Aorta (tissue), 5 donors: ENCODE data around the gene C1orf174. TPM values are rescaled to one million over a fixed set of nuclear protein-coding genes. Genes with fewer than 3 reads are reported as not detected.
A peak's percentile ranks its signal among the peaks of the same experiment; 100 is the strongest.

Experiments used
- ATAC-seq: fragments of 200-7000 bp; cut with Tn5 transposase; one replicate; pipeline ENCODE4 v1.9.1; 2022; ENCODE audit warnings: moderate library complexity; ENCODE audit not compliant: low FRiP score
- DNase-seq, 2 donors: peaks; one replicate each; pipeline ENCODE4 v3.0.0-alpha.2; 2020
- H3K27ac ChIP-seq, 2 donors: one replicate each; pipeline ENCODE4 v1.5.1; 2013; ENCODE audit warnings: low read length in 2 of 2, mild to moderate bottlenecking in 2 of 2, moderate library complexity in 2 of 2, control low read depth in 1 of 2, inconsistent platforms in 1 of 2, low read depth in 1 of 2
- H3K27me3 ChIP-seq, 2 donors: one replicate each; pipeline ENCODE4 v1.6.1; 2013; ENCODE audit warnings: control low read depth in 1 of 2, low read length in 1 of 2, mild to moderate bottlenecking in 1 of 2, moderate library complexity in 1 of 2; ENCODE audit not compliant: insufficient read depth in 2 of 2, control insufficient read depth in 1 of 2
- H3K36me3 ChIP-seq, 2 donors: one replicate each; pipeline ENCODE4 v1.6.1; 2013; ENCODE audit warnings: control low read depth in 1 of 2, low read length in 1 of 2, mild to moderate bottlenecking in 1 of 2; ENCODE audit not compliant: insufficient read depth in 2 of 2, control insufficient read depth in 1 of 2
- H3K4me1 ChIP-seq, 2 donors: one replicate each; pipeline ENCODE4 v1.6.1; 2013; ENCODE audit warnings: low read length in 2 of 2, control low read depth in 1 of 2, mild to moderate bottlenecking in 1 of 2, moderate library complexity in 1 of 2; ENCODE audit not compliant: insufficient read depth in 2 of 2, control insufficient read depth in 1 of 2
- H3K4me3 ChIP-seq, 2 donors: one replicate each; pipeline ENCODE4 v1.5.1; 2013; ENCODE audit warnings: low read length in 2 of 2, control low read depth in 1 of 2, mild to moderate bottlenecking in 1 of 2
- H3K9me3 ChIP-seq: one replicate; pipeline ENCODE4 v1.6.1; 2013; ENCODE audit warnings: mild to moderate bottlenecking, low read length; ENCODE audit not compliant: control insufficient read depth
- WGBS, 2 donors: extraction: QIAGEN DNeasy Blood & Tissue Kit; methylation state at CpG; one replicate each; pipeline ENCODE4 v1.1.7; 2013; 5-methylcytosine and 5-hydroxymethylcytosine counted together
- intact Hi-C, 2 donors: fragments of 100-400 bp; cut with DNase I; formaldehyde crosslinking; loops; one replicate each; pipeline versions ENCODE4 v1.14.2 to v1.15.0; 2022
- polyA plus RNA-seq, 2 donors: library from polyadenylated mRNA; stranded (reverse); fragments of 200-250 nt; gene quantifications; one replicate each; pipeline ENCODE4 v1.2.3, GENCODE V29; 2013
- total RNA-seq, 2 donors: library from RNA; stranded (reverse); fragmentation: NEBNext Ultra II Directional; extraction: Animal tissue kit (Norgen Biotek cat#: 25700); gene quantifications; one replicate each; pipeline ENCODE4 v1.2.1, GENCODE V29; 2021
- donor health status: healthy with polysubstance abuse.
- donor health status: Bipolar disorder and iron deficiency.
- donor health status: DM: no; HTN: no; CAD: no.
- donor health status: DM: no; HTN: no; CAD: no.
- donor health status: DM: yes; HTN: yes; CAD: no.

Gene C1orf174
- total and polyA plus RNA-seq, 4 donors = 12.6 to 19.8 (median 16.1) TPM

DNA sequence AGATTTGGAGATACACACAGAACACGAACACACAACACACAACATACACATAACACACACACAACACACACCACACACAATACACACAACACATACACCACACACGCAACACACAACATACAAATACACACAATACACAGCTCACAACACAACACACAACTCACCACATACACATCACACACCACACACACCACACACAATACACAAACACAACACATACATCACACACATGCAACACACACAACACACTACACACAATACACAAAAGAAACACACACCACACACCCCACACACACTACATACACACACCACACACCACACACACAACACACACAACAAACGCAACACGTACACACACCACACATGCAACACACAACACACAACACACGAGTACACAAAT is 29.1 kb upstream of the C1orf174 start:
- Histone ChIP-seq H3K36me3 (no peaks in the 10 kb centered on the region), H3K27me3 (no peaks in the 10 kb centered on the region), H3K4me1 (no peaks in the 10 kb centered on the region), H3K9me3 (no peaks in the 10 kb centered on the region), H3K4me3 (no peak overlapping the region), H3K27ac (no peak overlapping the region)
- 82% methylated on average over 5 of the region's 5 CpGs for WGBS, 2 donors
- no peak for ATAC-seq
- no peak for DNase-seq
- intact Hi-C loops = no loop called here

DNA sequence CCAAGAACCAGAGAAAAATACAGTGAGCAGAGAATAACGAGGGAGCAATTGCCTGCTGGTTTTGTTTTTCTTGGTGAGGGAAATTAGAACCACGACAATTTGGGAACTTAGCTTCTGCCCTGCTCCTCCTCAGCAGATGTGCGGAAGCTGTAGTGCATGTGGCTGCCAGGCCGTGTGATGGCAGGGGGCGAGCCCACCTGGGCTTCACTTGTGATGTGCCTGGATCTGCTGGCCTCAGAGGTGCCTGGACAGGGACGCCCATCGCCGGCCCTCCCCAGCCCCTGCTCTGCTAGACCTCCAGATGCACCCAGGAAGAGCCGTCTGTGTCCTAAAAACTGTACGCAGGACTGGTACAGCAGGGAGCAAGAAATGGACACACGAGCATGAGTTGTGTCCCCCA is 28.5 kb upstream of the C1orf174 start:
- H3K4me3 ChIP-seq = no peak overlapping the region
- ATAC-seq = no peak
- H3K4me1 ChIP-seq = no peaks in the 10 kb centered on the region
- intact Hi-C loops = no loop called here
- H3K27me3 ChIP-seq = no peaks in the 10 kb centered on the region
- no peaks in the 10 kb centered on the region for H3K36me3 ChIP-seq
- no peaks in the 10 kb centered on the region for H3K9me3 ChIP-seq
- H3K27ac ChIP-seq = no peak overlapping the region
- DNase-seq = no peak
- WGBS, 2 donors = 42 to 54% methylated on average over 11 of the region's 11 CpGs

DNA sequence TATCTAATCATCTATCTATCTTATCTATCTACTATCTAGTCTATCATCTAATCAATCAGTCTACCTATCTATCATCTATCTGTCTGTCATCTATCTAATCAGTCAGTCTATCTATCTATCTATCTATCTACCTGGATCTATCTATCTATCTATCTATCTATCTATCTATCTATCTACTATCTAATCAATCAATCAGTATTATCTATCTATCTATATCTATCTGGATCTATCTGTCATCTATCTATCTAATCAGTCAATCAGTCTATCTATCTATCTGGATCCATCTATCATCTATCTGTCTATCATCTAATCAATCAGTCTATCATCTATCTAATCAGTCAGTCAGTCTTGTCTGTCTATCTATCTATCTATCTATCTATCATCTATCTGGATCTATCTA is 26.9 kb upstream of the C1orf174 start:
- Histone ChIP-seq H3K36me3 (no peaks in the 10 kb centered on the region), H3K9me3 (no peaks in the 10 kb centered on the region), H3K27ac (no peak overlapping the region), H3K4me3 (no peak overlapping the region), H3K4me1 (no peaks in the 10 kb centered on the region), H3K27me3 (no peaks in the 10 kb centered on the region)
- intact Hi-C loops = no loop called here
- DNase-seq (no peak), ATAC-seq (no peak)

DNA sequence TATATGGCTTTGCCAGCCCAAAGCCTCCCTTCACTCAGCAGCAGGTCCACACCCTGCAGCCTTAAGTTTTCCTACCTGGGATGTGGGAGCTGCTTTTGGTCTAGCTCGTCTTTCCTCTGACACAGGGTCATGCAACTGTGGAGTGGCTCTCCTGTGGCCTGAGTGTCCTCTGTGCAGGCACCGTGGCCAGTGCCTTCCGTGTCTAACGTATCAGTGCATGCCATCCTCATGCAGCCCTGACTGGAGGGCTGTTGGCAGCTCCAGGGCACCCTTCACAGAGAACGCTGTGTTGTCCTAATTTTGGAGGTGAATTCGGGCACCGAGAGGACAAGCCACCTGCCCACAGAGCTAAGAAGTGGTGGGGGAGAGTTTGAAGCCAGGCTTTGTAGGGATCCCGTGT is 25.7 kb upstream of the C1orf174 start:
- no peaks in the 10 kb centered on the region for H3K4me1 ChIP-seq
- no peaks in the 10 kb centered on the region for H3K36me3 ChIP-seq
- H3K9me3 ChIP-seq = no peaks in the 10 kb centered on the region
- no peaks in the 10 kb centered on the region for H3K27me3 ChIP-seq
- WGBS, 2 donors = 65 to 70% methylated on average over 8 of the region's 8 CpGs
- no peak overlapping the region for H3K4me3 ChIP-seq
- no peak for DNase-seq
- H3K27ac ChIP-seq = no peak overlapping the region
- no peak for ATAC-seq
- intact Hi-C loops = no loop called here

DNA sequence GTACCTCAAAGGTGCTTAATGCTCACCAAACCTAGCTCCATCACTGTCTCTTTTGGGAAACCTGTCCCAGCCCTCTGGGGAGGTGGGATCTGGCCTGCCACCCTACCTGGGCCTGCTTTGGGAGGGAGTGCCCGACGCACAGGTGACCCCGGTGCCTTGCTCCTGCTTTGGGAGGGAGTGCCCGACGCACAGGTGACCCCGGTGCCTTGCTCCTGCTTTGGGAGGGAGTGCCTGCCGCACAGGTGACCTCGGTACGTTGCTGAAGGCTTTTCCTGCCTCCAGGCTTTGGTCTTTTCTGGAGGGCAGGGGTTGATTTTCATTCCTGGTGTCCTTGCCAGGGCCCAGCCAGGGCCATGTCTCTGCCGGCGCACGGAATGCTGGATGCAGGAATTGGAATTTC is 25.2 kb upstream of the C1orf174 start:
- DNase-seq = peak in 1 of 2 donors; percentile 15
- Histone ChIP-seq H3K27me3 (no peaks in the 10 kb centered on the region), H3K9me3 (no peaks in the 10 kb centered on the region), H3K27ac (no peak overlapping the region), H3K4me1 (no peaks in the 10 kb centered on the region), H3K36me3 (no peaks in the 10 kb centered on the region), H3K4me3 (no peak overlapping the region)
- WGBS, 2 donors = 83 to 85% methylated on average over 12 of the region's 12 CpGs
- intact Hi-C loops = no loop called here
- no peak for ATAC-seq

DNA sequence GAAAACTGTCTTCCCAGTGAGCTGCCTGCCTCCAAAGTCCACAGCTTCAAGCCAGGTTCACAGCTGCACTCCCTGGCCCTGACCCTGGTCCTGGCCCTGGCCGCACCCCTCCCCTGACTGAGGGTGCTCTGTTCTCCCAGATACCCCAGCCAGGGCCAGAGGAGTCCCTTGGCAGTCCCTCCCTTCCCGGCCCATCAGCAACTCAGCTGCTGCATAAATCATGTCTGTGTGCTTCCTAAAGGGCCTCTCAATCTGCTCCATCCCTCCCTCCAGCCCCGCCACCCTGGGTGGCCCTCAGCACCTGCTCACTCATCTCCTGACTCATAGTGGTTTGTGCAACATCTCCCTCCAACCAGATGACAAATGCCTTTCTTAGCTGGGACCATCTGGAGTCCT is 24.8 kb upstream of the C1orf174 start:
- peak in 1 of 2 donors; percentile 46 for DNase-seq
- H3K4me3 ChIP-seq = no peak overlapping the region
- H3K4me1 ChIP-seq = no peaks in the 10 kb centered on the region
- intact Hi-C loops = no loop called here
- H3K27ac ChIP-seq = no peak overlapping the region
- no peaks in the 10 kb centered on the region for H3K27me3 ChIP-seq
- H3K9me3 ChIP-seq = no peaks in the 10 kb centered on the region
- WGBS, 2 donors = 46% methylated on average over 3 of the region's 3 CpGs
- no peak for ATAC-seq
- no peaks in the 10 kb centered on the region for H3K36me3 ChIP-seq

- H3K4me1 ChIP-seq = no peaks in the 10 kb centered on the region
- H3K4me3 ChIP-seq = no peak overlapping the region
- DNase-seq = peak in 1 of 2 donors; percentile 56
- WGBS, 2 donors = 52 to 54% methylated on average over 12 to 13 of the region's 13 CpGs
- H3K27me3 ChIP-seq = no peaks in the 10 kb centered on the region
- no peak overlapping the region for H3K27ac ChIP-seq
- no peak for ATAC-seq
- H3K9me3 ChIP-seq = no peaks in the 10 kb centered on the region
- intact Hi-C loops = no loop called here
- no peaks in the 10 kb centered on the region for H3K36me3 ChIP-seq
Observed at GRCh38 chr1:3924186-3924824, 24.2 kb upstream of the C1orf174 start.

GRCh38 chr1:3923378-3924185 is 23.5 kb upstream of the C1orf174 start:
- 74% methylated on average over 25 of the region's 25 CpGs for WGBS, 2 donors
- peak in 1 of 2 donors; percentile 62 for DNase-seq
- intact Hi-C loops = no loop called here
- ATAC-seq = no peak
- Histone ChIP-seq H3K27ac (no peak overlapping the region), H3K9me3 (no peaks in the 10 kb centered on the region), H3K27me3 (no peaks in the 10 kb centered on the region), H3K36me3 (no peaks in the 10 kb centered on the region), H3K4me3 (no peak overlapping the region), H3K4me1 (no peaks in the 10 kb centered on the region)

DNA sequence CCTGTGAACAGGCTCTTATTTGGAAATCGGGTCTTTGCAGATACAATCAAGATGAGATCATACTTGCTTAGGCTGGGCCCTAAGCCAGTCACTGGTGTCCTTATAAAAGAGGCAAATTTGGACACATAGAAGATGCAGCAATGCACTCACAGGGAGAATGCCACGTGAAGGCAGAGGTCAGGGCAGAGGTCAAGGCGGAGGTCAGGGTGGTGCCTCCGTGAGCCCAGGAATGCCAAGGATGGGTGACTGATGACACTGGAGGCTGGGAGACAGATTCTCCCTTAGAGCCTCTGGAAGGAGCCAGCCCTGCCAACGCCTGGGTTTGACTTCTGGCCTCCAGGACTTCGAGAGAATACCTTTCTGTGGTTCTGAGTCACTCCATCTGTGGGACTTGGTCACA is 22.8 kb upstream of the C1orf174 start:
- intact Hi-C loops = no loop called here
- peak in 1 of 2 donors; percentile 61 for DNase-seq
- Histone ChIP-seq H3K27me3 (no peaks in the 10 kb centered on the region), H3K36me3 (no peaks in the 10 kb centered on the region), H3K4me1 (no peaks in the 10 kb centered on the region), H3K4me3 (no peak overlapping the region), H3K9me3 (no peaks in the 10 kb centered on the region), H3K27ac (no peak overlapping the region)
- peak; percentile 34 for ATAC-seq
- WGBS, 2 donors = 55 to 58% methylated on average over 6 of the region's 6 CpGs
